ENCODE results near the gene SLC9C1.

The SLC9C1 gene

DNA sequence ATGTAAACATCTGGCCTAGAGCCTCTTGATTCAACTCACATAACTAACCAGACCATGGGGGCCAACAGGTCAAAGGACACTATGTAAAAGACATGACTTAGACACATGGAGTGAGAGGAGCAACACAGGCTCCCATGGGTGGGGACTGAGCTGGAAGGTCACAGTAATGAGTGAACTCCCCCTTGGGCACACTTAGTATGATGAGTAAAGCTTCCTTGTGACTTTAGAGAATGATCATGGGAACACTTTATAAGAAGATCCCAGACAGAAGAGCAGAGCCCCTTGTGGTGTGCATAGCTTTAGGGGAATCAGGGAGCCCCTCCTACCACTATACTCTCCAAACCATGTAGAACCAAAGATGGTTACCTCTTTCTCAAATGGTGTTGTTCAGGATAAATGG lies 171.1 kb downstream of the SLC9C1 start:
- Histone ChIP-seq H3K27ac (no peak overlapping the region), H3K4me3 (no peak overlapping the region)
- no peak for DNase-seq (ENCODE audit: low spot score)
- TF ChIP-seq, protein P1, sequence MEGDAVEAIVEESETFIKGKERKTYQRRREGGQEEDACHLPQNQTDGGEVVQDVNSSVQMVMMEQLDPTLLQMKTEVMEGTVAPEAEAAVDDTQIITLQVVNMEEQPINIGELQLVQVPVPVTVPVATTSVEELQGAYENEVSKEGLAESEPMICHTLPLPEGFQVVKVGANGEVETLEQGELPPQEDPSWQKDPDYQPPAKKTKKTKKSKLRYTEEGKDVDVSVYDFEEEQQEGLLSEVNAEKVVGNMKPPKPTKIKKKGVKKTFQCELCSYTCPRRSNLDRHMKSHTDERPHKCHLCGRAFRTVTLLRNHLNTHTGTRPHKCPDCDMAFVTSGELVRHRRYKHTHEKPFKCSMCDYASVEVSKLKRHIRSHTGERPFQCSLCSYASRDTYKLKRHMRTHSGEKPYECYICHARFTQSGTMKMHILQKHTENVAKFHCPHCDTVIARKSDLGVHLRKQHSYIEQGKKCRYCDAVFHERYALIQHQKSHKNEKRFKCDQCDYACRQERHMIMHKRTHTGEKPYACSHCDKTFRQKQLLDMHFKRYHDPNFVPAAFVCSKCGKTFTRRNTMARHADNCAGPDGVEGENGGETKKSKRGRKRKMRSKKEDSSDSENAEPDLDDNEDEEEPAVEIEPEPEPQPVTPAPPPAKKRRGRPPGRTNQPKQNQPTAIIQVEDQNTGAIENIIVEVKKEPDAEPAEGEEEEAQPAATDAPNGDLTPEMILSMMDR (IDR thresholded peaks at IDR 0.05) = no peak

DNA sequence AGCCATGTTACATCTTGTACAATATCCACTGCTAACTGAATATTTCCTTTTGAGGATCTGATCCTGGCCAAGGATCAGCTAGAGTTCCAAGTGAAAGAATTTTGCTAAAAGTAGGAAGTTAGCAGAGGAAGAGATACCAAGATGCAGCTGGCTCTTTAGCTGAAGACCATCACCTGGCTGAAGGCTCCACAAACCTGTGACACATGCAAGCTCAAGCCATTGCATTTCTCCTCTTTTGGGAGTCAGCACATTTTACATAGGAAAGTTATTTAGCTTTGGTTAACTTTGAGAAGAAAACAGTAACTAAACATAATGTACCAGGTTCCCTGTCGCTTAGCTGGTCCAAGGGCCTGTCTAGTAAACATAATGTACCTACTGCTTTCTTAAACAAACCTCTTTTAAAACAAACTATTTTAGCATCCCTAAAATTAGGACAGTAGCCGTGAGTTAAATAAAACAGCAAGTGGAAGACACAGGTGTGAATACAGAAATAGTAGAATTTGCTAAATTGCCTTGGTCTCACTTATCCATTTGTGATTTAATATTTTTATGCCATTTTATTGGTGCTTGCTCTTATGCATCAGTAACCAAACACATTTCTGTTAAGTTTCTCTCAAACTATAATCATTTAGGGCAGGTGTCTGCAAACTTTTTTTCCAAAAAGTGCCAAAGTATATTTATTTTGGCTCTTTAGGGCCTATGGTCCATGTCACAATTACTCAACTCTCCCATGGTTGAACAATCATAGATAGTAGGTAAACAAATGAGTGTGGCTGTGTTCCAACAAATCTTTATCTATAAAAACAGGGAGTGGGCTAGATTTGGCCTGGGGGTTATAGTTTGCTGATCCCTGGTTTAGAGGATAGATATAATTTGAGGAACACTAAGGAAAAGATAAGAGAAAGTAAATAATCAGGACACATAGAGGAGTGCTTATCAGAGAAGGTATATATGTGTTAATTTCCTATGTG lies 172.2 kb downstream of the SLC9C1 start:
- no peak overlapping the region for H3K4me3 ChIP-seq
- no peak for DNase-seq (ENCODE audit: low spot score)
- TF ChIP-seq, protein P1 (IDR thresholded peaks at IDR 0.05) = no peak
- no peak overlapping the region for H3K27ac ChIP-seq

DNA sequence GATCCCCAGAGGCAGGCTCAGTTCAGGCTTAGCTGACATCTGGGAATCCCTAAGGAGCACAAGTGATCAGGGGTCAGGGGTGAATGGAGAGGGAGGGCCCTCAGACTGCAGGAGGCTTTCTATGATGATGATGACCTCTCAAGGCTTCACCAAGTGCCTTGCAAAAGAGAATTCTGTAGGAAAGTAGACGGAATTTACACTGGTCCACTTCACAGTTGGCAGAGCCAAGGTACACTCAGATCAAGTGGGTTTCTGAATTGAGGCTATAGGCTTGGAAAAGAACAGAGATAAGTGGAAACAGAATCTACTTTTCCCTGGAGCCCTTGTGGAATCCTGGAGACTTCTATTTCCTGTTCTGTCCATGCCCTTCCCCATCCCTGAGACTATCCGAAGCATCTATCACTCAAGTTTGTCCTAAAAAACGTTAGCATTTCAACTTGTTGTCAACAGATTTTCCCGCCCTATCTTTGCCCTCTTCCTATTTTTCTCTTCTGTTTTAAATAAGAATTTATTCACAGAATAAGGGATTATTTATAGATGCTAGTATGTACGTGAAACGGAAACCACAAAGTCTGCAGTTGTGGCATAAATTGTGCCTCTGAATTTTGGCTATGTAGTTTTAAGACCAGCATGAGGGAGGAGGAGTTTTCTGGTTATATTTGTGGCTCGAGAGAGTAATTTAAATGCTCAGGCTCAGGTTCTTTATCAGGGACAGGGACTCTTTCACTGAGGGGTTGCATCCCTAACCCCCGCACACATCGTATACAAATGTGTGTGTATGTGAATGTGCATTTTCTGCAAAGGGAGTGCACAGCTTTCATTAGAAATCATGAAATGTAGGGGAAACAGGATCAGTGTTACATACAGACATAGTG lies 173.8 kb downstream of the SLC9C1 start:
- no peak for DNase-seq (ENCODE audit: low spot score)
- Histone ChIP-seq H3K4me3 (no peak overlapping the region), H3K27ac (no peak overlapping the region)
- TF ChIP-seq, protein P1 (IDR thresholded peaks at IDR 0.05) = no peak

DNA sequence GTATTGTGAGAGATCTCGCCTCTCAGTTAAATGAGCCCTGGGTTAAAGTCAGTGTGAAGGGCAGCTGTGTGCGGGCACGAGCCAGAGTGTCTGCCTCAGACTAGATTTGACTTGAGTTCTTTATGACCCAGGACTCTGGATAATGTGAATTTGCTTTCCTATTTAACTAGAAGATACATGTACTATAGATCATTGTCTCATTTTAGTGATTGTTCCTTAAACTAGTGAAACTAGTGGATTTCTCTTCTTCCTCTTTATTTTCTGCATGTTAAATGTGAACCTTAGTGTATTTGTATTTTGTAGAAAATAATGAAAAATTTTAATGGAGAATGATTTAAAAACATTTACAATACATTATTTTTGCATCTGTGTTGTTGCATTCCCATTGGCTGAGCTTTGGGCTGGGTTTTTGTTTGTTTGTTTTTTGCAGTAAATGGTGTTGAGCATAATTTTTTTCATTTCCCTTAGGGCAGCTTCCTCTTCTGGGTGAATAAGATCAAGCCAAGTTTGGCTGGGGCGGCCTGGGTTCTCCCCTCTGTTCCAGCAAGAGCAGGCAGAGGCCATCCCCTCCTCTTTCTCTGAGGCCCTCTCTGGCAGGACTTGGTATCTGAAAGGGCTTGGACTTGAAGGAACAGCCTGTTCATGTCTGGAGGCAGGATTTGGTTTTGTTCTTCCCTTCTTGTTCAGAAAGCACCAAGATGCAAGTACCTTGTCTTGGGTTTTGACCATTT lies 176.0 kb downstream of the SLC9C1 start:
- TF ChIP-seq, protein P1 (IDR thresholded peaks at IDR 0.05) = no peak
- no peak for DNase-seq (ENCODE audit: low spot score)

DNA sequence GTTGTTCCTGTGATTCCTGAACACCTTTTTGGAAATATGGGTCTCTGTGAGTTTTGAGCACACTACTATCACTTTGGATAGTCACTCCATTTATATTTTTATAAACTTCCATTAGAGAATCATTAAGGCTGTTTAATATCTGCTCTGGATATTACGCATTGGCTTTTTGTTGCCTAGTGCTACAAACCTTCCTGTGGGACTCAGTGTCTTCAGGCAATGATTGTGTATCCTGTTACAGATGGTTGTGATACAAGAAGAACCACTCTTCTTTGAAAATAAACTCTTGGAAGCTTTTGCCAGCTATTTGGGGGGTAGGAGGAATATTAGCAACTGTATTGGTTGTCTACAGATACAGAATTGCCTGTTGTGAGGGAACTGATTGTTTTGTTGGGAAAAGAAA lies 176.6 kb downstream of the SLC9C1 start:
- DNase-seq (ENCODE audit: low spot score) = no peak
- Histone ChIP-seq H3K27ac (no peak overlapping the region), H3K4me3 (no peak overlapping the region)
- TF ChIP-seq, protein P1 (IDR thresholded peaks at IDR 0.05) = no peak

More for the DNA sequence above, 176.0 kb downstream of the SLC9C1 start:
- H3K4me3 ChIP-seq = no peak overlapping the region
- no peak overlapping the region for H3K27ac ChIP-seq

DNA sequence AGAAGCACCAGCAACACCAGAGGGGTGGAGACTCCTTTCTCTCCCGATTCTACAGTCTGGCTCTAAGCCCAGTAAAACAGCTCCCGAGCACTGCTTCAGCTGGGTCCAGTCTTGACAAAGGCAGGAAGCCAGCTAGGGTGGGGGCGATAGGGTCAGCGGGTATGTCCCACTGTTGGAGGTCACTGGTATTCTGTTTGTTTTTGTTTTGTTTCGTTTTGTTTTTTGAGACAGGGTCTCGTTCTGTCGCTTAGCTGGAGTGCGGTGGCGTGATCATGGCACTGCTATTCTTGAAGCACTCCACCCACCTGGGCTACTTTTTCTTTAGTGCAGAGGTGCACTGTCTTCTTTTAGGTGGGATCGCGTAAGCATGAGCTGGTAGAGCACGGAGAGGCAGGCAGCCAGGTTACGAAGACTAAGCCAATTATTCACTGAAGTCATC lies 177.2 kb downstream of the SLC9C1 start:
- no peak for DNase-seq (ENCODE audit: low spot score)
- Histone ChIP-seq H3K4me3 (peak overlapping the region; percentile 50), H3K27ac (no peak overlapping the region)
- TF ChIP-seq, protein P1 (IDR thresholded peaks at IDR 0.05) = no peak
